NCI-H82 (cell line): Measurements from ENCODE around the gene SUGCT.
A peak's percentile ranks its signal among the peaks of the same experiment; 100 is the strongest.
"Not testable (repeated sequence)": the region's sequence is repeated elsewhere in the genome, so short reads cannot be mapped to it uniquely, and the experiment has no call there.

Source experiments
- DNase-seq: peaks from one replicate; lab custom pipeline; 2025; lab: John Stamatoyannopoulos, UW

The SUGCT gene

GRCh38 chr7:40134428-40135316, at the start of gene SUGCT, which contains the start of gene MPLKIP:
SUGCT (plus strand) TSS chr7:40135005.
MPLKIP (minus strand) TSS chr7:40134622; CDS start chr7:40134567, 55 bp downstream.
- peak; percentile 91 for DNase-seq

GRCh38 chr7:40092182-40092581, 42.6 kb upstream of the SUGCT start:
- DNase-seq = no peak

- DNase-seq = no peak
These were observed 41.0 kb upstream of the SUGCT start for GRCh38 chr7:40093631-40094350.

GRCh38 chr7:40095230-40095629, 39.6 kb upstream of the SUGCT start:
- DNase-seq = no peak

GRCh38 chr7:40095695-40096327, 39.0 kb upstream of the SUGCT start:
- no peak for DNase-seq

- DNase-seq = no peak
These were observed 37.1 kb upstream of the SUGCT start for GRCh38 chr7:40097728-40098127.

- no peak for DNase-seq
These were observed 36.0 kb upstream of the SUGCT start for GRCh38 chr7:40098810-40099209.

GRCh38 chr7:40099837-40100236, 35.0 kb upstream of the SUGCT start:
- DNase-seq = no peak

GRCh38 chr7:40101201-40101600, 33.6 kb upstream of the SUGCT start:
- DNase-seq = no peak

GRCh38 chr7:40102897-40103296, 31.9 kb upstream of the SUGCT start:
- no peak for DNase-seq

GRCh38 chr7:40105879-40106473, 28.8 kb upstream of the SUGCT start:
- no peak for DNase-seq

- DNase-seq = no peak
These were observed 18.9 kb upstream of the SUGCT start for GRCh38 chr7:40115936-40116335.

- DNase-seq = not testable (repeated sequence)
These were observed 17.6 kb upstream of the SUGCT start for GRCh38 chr7:40117199-40117598.

GRCh38 chr7:40118201-40118600, 16.6 kb upstream of the SUGCT start:
- not testable (repeated sequence) for DNase-seq

GRCh38 chr7:40120020-40120419, 14.8 kb upstream of the SUGCT start:
- peak; percentile 13 for DNase-seq

GRCh38 chr7:40122100-40122939, 12.5 kb upstream of the SUGCT start:
- not testable (repeated sequence) for DNase-seq

GRCh38 chr7:40122940-40123254, 11.9 kb upstream of the SUGCT start:
- no peak for DNase-seq

GRCh38 chr7:40133561-40134427, 1.0 kb upstream of the SUGCT start:
- peak; percentile 64 for DNase-seq

GRCh38 chr7:40135317-40135610, 459 bp downstream of the SUGCT start:
- no peak for DNase-seq

- DNase-seq = no peak
These were observed 2.8 kb downstream of the SUGCT start for GRCh38 chr7:40137563-40137962.

GRCh38 chr7:40138973-40139372, 4.2 kb downstream of the SUGCT start:
- DNase-seq = peak; percentile 86
